HepG2 (cell line): ENCODE measurements around the gene B4GALT3. TPM values are rescaled to one million over a fixed set of nuclear protein-coding genes. Genes with fewer than 3 reads are reported as not detected.

Experiments
- CREB1 ChIP-seq, 2 experiments: fragments of 450-650 bp in 1 of 2; IDR thresholded peaks; 2 replicates each; pipeline ENCODE4 v1.6.1; 2016 to 2017; ENCODE audit warnings: control low read depth in 1 of 2, mild to moderate bottlenecking in 1 of 2, missing compliant biosample characterization in 1 of 2, missing genetic modification characterization in 1 of 2
- GZF1 ChIP-seq: sonication (generic); formaldehyde crosslinking; IDR thresholded peaks from 2 replicates; pipeline ENCODE4 v1.5.1; 2020; ENCODE audit warnings: mild to moderate bottlenecking, missing genetic modification reagents
- JUNB ChIP-seq: sonication (generic); formaldehyde crosslinking; IDR thresholded peaks from 2 replicates; pipeline ENCODE4 v1.8.0; 2022; ENCODE audit warnings: missing genetic modification reagents, mild to moderate bottlenecking, borderline replicate concordance
- MAZ ChIP-seq, 2 experiments: sonication (generic) in 1 of 2; formaldehyde crosslinking in 1 of 2; IDR thresholded peaks; 2 replicates each; pipeline versions ENCODE4 v1.5.0 to v1.6.1; 2012 to 2020; ENCODE audit warnings: low read depth in 2 of 2, mild to moderate bottlenecking in 2 of 2, borderline replicate concordance in 1 of 2, improper control_type of control experiment in 1 of 2, low read length in 1 of 2, missing genetic modification reagents in 1 of 2, moderate library complexity in 1 of 2
- RBAK ChIP-seq: sonication (generic); formaldehyde crosslinking; IDR thresholded peaks from 2 replicates; pipeline ENCODE4 v1.5.1; 2020; ENCODE audit warnings: mild to moderate bottlenecking, missing genetic modification reagents
- TARDBP ChIP-seq: sonication (generic); formaldehyde crosslinking; IDR thresholded peaks from 2 replicates; pipeline ENCODE4 v1.8.0; 2022; ENCODE audit warnings: mild to moderate bottlenecking, missing genetic modification reagents
- TBX3 ChIP-seq: fragments of 450-650 bp; IDR thresholded peaks from 2 replicates; pipeline ENCODE4 v1.6.1; 2017; ENCODE audit warnings: antibody characterized with exemption, mild to moderate bottlenecking, inconsistent platforms, borderline replicate concordance
- XRCC5 ChIP-seq: fragments of 200-400 bp; formaldehyde crosslinking; optimal IDR thresholded peaks from 2 replicates; pipeline ENCODE3; 2017; ENCODE audit warnings: mild to moderate bottlenecking, low read length
- ZHX2 ChIP-seq, 2 experiments: sonication (generic) in 1 of 2; formaldehyde crosslinking in 1 of 2; IDR thresholded peaks; 2 replicates each; pipeline versions ENCODE4 v1.6.1 to v1.9.0; 2014 to 2022; ENCODE audit warnings: antibody characterized with exemption in 1 of 2, borderline replicate concordance in 1 of 2, inconsistent platforms in 1 of 2, low read depth in 1 of 2, missing genetic modification reagents in 1 of 2
- ZNF264 ChIP-seq: sonication (generic); formaldehyde crosslinking; IDR thresholded peaks from 2 replicates; pipeline ENCODE4 v1.4.0; 2020; ENCODE audit warnings: missing genetic modification reagents
- ZNF326 ChIP-seq: sonication (generic); formaldehyde crosslinking; IDR thresholded peaks from 2 replicates; pipeline ENCODE4 v1.4.0; 2020; ENCODE audit warnings: missing genetic modification reagents, borderline replicate concordance
- ZNF589 ChIP-seq: sonication (generic); formaldehyde crosslinking; conservative IDR thresholded peaks from 2 replicates; pipeline ENCODE4 v1.8.0; 2022; ENCODE audit warnings: mild to moderate bottlenecking, moderate library complexity, missing genetic modification reagents
- ZNF639 ChIP-seq: conservative IDR thresholded peaks from 2 replicates; pipeline ENCODE4 v1.6.1; 2018; ENCODE audit warnings: missing genetic modification reagents
- ZNF747 ChIP-seq: sonication (generic); formaldehyde crosslinking; IDR thresholded peaks from 2 replicates; pipeline ENCODE4 v1.8.1; 2023; ENCODE audit warnings: missing genetic modification reagents, mild to moderate bottlenecking, borderline replicate concordance
- ZNF782 ChIP-seq: sonication (generic); formaldehyde crosslinking; IDR thresholded peaks from 2 replicates; pipeline ENCODE4 v1.4.0; 2020; ENCODE audit warnings: missing genetic modification reagents, mild to moderate bottlenecking, borderline replicate concordance
- polyA plus RNA-seq, 8 experiments: library from polyadenylated mRNA; depleted of rRNA in 3 of 8; stranded (reverse) in 7 of 8; unstranded in 1 of 8; fragments of >200 nt; fragmentation: Illumina TruSeq in 4 of 8; extraction: Trizol in 4 of 8; gene quantifications; 2 replicates each; pipeline versions ENCODE4 v1.2.1 to v1.2.3, GENCODE V29; 2011 to 2016; ENCODE audit warnings: low read depth in 4 of 8, missing spikeins in 1 of 8, mixed read lengths in 1 of 8; ENCODE audit not compliant: insufficient read depth in 1 of 8
- total RNA-seq, 5 experiments: library from RNA; depleted of rRNA; stranded (reverse); fragments of >200 nt; fragmentation: Illumina TruSeq; extraction: Trizol; gene quantifications; 2 replicates each; pipeline ENCODE4 v1.2.3, GENCODE V29; 2016; ENCODE audit warnings: low read depth in 1 of 5

B4GALT3 gene
- total and polyA plus RNA-seq, 2 of the 13 experiments (the other 11 are each of a cell fraction or from before 2014, with no cell fraction given) = 35.6 to 40.4 TPM

DNA sequence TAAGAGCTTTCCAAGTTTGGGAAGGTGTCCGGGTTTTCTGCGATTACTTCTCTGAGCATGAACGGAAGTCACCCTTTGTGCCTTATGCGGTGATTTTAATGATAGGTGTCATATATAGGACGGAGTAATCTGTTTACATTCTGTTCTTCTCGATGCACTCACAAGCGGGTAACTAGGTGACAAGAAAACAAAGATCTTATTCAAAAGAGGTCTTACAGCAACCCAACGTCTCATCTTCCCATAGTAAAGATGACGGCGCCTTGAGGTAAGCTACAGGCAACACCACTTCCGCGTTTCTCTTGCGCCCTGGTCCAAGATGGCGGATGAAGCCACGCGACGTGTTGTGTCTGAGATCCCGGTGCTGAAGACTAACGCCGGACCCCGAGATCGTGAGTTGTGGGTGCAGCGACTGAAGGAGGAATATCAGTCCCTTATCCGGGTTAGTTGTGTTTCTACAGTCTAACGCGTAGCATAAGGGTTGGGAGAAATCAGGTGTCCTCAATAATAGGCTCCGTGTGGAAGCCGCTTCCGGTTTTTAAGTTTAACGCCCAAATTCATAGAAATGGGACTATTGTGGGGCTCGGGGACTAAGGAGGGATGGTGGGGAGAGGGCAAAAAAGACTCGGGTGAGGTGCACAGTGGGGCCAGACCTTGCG lies 23.5 kb downstream of the B4GALT3 start, which contains the start of gene UFC1 (continued):
- TF ChIP-seq ZHX2 (IDR thresholded peaks at IDR 0.05; ENCODE audit: low read depth) (peak; percentile 96), ZHX2 (CRISPR knock-in tag; IDR thresholded peaks at IDR 0.05; ENCODE audit: borderline replicate concordance) (no peak), ZNF747 (CRISPR knock-in tag) (peak; percentile 48; the same call in 1 of the 2 replicates), TBX3 (peak; percentile 48; the same call in 1 of the 2 replicates), ZNF264 (CRISPR knock-in tag) (no peak), ZNF639 (CRISPR knock-in tag) (peak; percentile 66; the same call in 1 of the 2 replicates), ZNF326 (CRISPR knock-in tag) (no peak), JUNB (CRISPR knock-in tag) (no peak), GZF1 (CRISPR knock-in tag) (0 out of 2 replicates have a peak, but pooled peaks have one; percentile 6), MAZ (IDR thresholded peaks at IDR 0.05; ENCODE audit: borderline replicate concordance, low read depth, low read length) (no peak), MAZ (CRISPR knock-in tag; IDR thresholded peaks at IDR 0.05; ENCODE audit: low read depth) (peak; percentile 33), RBAK (CRISPR knock-in tag) (no peak), TARDBP (CRISPR knock-in tag) (peak; percentile 87), XRCC5 (peak; percentile 76), CREB1 (IDR thresholded peaks at IDR 0.05) (peak; percentile 56), CREB1 (CRISPR knock-in tag; IDR thresholded peaks at IDR 0.05) (peak; percentile 83), ZNF589 (CRISPR knock-in tag) (0 out of 2 replicates have a peak, but pooled peaks have one; percentile 36), ZNF782 (CRISPR knock-in tag) (0 out of 2 replicates have a peak, but pooled peaks have one; percentile 53)
